NCI-H460 (cell line): ENCODE measurements around the gene MICA. TPM values are rescaled to one million over a fixed set of nuclear protein-coding genes. Genes with fewer than 3 reads are reported as not detected.
A peak's percentile ranks its signal among the peaks of the same experiment; 100 is the strongest.
"Not testable (repeated sequence)": the region's sequence is repeated elsewhere in the genome, so short reads cannot be mapped to it uniquely, and the experiment has no call there.

Source experiments
- DNase-seq: peaks from one replicate; pipeline ENCODE4 v3.0.0-alpha.2; 2016; ENCODE audit warnings: low read depth; ENCODE audit errors: extremely low read depth
- small RNA-seq, 2 experiments: library from RNA; depleted of rRNA; stranded (forward); fragments of <200 nt; gene quantifications; one replicate each; pipeline ENCODE3, GENCODE V24; 2014
- total RNA-seq: library from RNA; depleted of rRNA; stranded (reverse); fragments of >200 nt; shearing (Covaris generic); gene quantifications from 2 replicates; pipeline ENCODE4 v1.2.3, GENCODE V29; 2014; rRNA removed

The MICA gene
- total RNA-seq, 1 experiment from 2014 or later: 15.2 TPM

- DNase-seq: no peak
Measured at GRCh38 chr6:31452859-31453258, 49.5 kb downstream of the MICA start.

DNA sequence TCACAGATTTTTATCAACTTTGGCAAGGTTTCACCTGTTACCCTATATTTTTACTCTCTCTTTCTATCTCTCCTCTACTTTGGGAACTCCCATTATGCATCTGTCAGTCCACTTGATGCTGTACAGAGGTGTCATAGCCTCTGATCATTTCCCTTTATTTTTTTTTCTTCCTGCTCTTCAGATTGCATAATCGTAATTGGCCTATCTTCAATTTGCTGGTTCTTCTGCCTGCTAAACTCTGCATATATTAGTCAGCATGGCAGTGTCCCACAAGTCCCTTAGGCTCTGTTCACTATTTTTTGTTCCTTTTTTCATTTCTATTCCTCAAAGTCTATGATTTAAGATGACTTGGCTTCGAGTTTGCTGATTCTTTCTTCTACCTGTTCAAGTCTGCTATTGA lies 49.9 kb downstream of the MICA start:
- no peak for DNase-seq

DNA sequence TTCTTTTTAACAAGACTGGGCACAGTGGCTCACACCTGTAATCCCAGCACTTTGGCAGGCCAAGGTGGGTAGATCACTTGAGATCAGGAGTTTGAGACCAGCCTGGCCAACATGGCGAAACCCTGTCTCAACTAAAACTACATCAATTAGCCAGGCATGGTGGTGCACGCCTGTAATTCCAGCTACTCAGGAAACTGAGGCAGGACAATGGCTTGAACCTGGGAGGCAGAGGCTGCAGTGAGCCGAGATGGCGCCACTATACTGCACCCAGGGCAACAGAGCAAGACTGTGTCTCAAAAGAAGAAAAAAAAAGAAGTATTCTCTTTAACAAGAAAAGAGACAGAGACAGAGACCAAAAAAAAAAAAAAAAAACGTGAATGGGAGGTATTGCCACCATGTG lies 56.5 kb downstream of the MICA start:
- not testable (repeated sequence) for DNase-seq

- no peak for DNase-seq
Measured at GRCh38 chr6:31460361-31461025, 57.1 kb downstream of the MICA start.

GRCh38 chr6:31462026-31462963 lies 58.9 kb downstream of the MICA start:
- DNase-seq: no peak

- peak; percentile 84 for DNase-seq
Measured at GRCh38 chr6:31462964-31463870, 59.8 kb downstream of the MICA start.

DNA sequence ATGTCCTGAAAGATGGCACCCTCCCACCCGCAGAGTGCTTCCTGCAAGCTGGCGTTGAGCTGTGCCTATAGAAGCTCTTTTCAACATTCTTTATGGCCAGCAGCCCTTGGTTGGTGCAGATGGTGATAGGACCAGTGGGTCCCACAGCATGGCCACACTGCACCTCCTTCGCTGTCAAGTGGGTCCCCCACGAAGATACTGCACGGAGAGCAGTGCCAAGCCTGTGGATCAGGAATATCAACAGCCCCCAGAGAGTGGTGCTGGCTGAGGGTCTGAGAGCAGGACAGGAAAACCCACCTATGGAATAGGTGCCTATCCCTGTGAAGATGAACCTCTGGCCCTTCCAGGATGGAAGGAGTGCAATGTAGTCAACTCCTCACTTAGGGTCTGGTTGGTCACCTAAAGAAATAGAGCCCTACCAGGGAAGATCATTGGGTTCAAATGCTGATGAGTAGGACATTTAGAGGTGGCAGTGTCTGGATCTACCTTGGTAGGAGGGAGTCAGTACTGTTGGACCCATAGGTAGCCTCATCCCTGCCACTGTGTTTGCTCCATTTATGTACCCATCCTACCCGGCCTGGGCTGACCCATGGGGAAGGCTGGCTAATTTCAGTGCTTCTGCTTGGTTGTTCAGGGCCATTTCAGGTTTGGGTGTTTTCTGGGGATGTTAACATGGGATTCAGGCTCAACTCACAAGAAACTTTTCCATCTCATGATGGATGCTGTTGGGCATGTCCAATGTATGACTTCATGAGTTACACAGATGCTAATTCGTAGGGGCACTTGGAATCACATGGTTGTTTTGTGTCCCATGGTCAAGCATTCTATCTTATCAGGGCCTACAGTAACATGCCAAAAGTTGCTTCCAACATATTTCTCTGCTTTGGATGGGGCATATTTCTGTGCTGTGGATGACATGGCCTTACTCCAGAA lies 61.1 kb downstream of the MICA start:
- DNase-seq: no peak

Small RNA genes within 50 kb of the gene (small RNA-seq; reads per million reads assigned to genes)
- gene HLA-S (0 reads per million in 2 experiments), gene MIR6891 (0 reads per million in 2 experiments), gene RF00019 (0 reads per million in 2 experiments), gene RNU6-283P (0 reads per million in 2 experiments)

Other genes starting within 250 kb of the MICA start
- gene CCHCR1, start 245.8 kb upstream of the MICA start, total RNA-seq: 8.6 and 10.7 TPM in 2 replicates
- gene TCF19, start 245.0 kb upstream of the MICA start, total RNA-seq: 5.6 and 5.8 TPM in 2 replicates
- gene POU5F1, start 232.9 kb upstream of the MICA start, total RNA-seq: not detected in 2 replicates
- 84.6 and 85.8 TPM in 2 replicates for gene HLA-C, start 131.5 kb upstream of the MICA start, total RNA-seq
- 125 and 133 TPM in 2 replicates for gene HLA-B, start 46.4 kb upstream of the MICA start, total RNA-seq
- 6.5 and 6.8 TPM in 2 replicates for gene MICB, start 94.5 kb downstream of the MICA start, total RNA-seq
- not detected in 2 replicates for gene MCCD1, start 125.4 kb downstream of the MICA start, total RNA-seq
- gene DDX39B, start 138.4 kb downstream of the MICA start, total RNA-seq: 488 and 493 TPM in 2 replicates
- gene ATP6V1G2, start 143.0 kb downstream of the MICA start, total RNA-seq: 0.23 and 0.27 TPM in 2 replicates
- gene NFKBIL1, start 144.0 kb downstream of the MICA start, total RNA-seq: 20.5 and 20.6 TPM in 2 replicates
- gene LTA, start 168.7 kb downstream of the MICA start, total RNA-seq: not detected in 2 replicates
- gene TNF, start 172.0 kb downstream of the MICA start, total RNA-seq: not detected in 2 replicates
- not detected in 2 replicates for gene LTB, start 178.8 kb downstream of the MICA start, total RNA-seq
- gene LST1, start 182.7 kb downstream of the MICA start, total RNA-seq: not detected in 2 replicates
- not detected in 2 replicates for gene NCR3, start 189.4 kb downstream of the MICA start, total RNA-seq
- gene AIF1, start 211.6 kb downstream of the MICA start, total RNA-seq: not detected in 2 replicates
- gene PRRC2A, start 217.1 kb downstream of the MICA start, total RNA-seq: 68.9 and 72.2 TPM in 2 replicates
- gene BAG6, start 249.1 kb downstream of the MICA start, total RNA-seq: 113 and 133 TPM in 2 replicates